Caki2 (cell line): ENCODE data around the gene DOCK11. TPM values are rescaled to one million over a fixed set of nuclear protein-coding genes. Genes with fewer than 3 reads are reported as not detected.
"Not testable (repeated sequence)": the region's sequence is repeated elsewhere in the genome, so short reads cannot be mapped to it uniquely, and the experiment has no call there.

Experiments used
- DNase-seq: peaks from one replicate; pipeline ENCODE4 v3.0.0-alpha.2; 2015; ENCODE audit warnings: low read depth
- in situ Hi-C: cut with HindIII; loops from 2 replicates; pipeline ENCODE4 v1.10.0; 2016; ENCODE audit warnings: low sequenced_read_pairs, low pct_unique_long_range_greater_than_20kb, mixed read lengths
- total RNA-seq: library from RNA; depleted of rRNA; stranded (reverse); fragments of >200 nt; shearing (Covaris generic); gene quantifications from 2 replicates; pipeline ENCODE4 v1.2.3, GENCODE V29; 2014; ENCODE audit warnings: low replicate concordance

The DOCK11 gene
- total RNA-seq, 1 experiment from 2014 or later = 5.5 TPM

DNA sequence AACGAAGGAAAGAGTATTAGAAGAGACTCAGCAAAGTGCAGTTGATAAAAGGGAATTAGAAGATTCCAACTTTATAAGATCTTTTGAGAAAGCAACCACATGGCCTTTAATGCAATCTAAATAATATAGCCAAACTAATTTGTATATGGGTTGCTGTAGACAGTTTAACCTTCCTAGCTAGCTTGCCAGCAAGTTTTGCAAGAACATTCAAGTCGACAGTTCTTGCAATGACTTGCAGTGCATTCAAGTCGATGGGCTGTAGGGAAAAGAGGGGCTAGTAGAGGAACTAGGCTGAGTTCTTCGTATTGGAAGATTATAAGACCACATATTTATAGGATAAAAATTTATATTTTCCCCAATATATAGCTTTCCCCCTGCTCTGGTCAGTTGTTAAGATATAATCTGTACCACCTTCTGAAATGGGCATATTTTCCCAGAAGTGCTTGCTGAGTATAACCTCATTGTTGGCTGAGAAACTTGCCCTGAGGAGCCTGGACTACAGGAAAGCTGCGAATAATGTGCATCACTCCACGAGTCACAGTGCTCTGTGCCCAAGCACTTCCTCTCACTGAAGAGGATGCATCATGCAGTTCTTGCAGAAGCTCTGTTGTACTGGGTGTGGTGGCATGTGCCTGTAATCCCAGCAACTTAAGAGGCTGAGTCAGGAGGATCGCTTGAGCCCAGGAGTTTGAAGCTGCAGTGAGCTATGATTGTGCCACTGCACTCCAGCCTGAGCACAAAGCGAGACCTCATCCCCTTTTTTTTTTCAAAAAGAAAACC lies 56.7 kb downstream of the DOCK11 start:
- in situ Hi-C loops = no loop called here
- peak; percentile 5 for DNase-seq

DNA sequence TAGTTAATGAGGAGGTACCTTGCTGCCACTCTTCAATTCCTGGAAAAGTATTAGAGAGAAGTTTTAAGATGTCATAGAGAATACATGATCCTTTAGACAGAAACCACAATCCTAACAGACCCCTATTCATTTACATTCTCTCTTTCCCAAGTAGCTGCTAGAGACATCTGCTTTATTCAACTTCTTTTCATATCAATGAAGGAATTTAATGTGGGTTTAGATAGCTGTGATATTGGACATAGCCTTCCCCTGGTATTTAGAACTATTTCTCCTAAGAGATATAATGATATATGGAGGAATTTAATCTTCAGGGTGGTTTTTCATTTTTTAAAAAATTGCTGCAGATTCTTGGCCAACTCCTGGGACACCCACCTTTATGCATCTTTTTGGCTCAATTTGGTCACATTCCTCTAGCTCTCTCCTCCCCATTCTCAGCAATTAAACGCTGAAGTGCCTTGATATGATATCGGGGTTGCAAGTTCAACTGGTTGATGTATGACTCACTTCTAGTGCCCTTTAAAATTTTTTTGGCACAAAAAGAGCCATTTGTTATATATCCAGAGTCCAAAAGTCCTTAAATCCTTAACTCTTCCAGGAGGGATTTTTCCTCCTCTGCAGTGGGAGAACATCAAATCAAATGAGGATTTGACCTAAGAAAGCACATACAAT lies 57.6 kb downstream of the DOCK11 start:
- no peak for DNase-seq
- in situ Hi-C loops = no loop called here

DNA sequence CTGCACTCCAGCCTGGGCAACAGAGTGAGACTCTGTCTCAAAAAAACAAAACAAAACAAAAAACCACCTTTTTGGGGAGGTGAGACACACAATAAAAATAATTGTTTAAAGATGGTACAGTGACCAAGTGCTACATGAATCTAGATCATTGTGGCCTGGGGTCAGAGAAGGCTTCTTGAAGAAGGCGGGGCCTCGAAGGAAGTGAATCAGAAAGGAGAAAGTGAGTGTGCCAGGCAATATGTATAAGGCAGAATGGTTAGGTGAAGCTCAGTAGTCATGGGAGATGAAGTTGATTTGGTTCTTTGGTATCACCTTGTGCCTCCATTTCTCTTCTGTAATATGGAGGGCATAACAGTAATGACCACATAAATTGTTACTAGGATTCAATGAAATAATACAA lies 58.9 kb downstream of the DOCK11 start:
- in situ Hi-C loops = no loop called here
- DNase-seq = no peak

DNA sequence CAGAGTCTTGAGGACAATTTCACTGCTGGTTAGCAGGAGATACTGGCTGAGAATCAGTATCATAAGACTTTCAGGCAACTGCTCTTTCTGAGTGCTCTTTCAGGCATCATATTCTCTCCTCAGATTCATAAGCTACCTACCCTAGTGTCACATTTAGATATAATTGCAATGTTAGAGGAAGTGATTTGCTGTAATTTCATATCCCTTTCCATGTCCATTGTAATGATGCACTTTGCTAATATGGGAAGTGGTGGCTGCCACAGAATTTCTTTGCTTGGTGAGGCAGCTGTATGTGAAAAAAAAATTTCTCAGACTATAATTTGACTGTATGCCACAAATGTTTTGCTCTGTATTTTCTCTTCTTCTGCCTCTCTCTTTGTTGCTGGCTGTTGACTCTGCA lies 63.3 kb downstream of the DOCK11 start:
- no peak for DNase-seq
- in situ Hi-C loops = no loop called here

DNA sequence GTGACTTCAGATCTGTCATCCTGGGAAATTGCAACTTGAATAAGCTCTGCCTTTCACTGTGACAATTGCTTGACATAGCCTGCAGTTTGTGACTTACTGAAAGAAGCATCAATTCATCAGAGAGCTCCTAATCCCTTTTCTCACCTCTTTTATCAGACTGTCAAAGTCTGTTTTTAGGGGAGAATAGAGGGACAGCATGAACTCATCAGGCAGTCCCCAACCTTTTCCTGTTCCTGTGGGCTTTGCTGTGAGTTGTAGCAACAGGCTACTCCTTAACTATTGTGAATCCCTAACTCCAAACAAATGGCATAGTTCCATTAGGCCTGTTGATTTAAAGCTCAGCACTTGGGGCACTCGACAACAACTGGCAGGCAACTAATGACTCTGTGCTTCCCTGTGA lies 64.9 kb downstream of the DOCK11 start:
- DNase-seq = no peak
- in situ Hi-C loops = no loop called here

DNA sequence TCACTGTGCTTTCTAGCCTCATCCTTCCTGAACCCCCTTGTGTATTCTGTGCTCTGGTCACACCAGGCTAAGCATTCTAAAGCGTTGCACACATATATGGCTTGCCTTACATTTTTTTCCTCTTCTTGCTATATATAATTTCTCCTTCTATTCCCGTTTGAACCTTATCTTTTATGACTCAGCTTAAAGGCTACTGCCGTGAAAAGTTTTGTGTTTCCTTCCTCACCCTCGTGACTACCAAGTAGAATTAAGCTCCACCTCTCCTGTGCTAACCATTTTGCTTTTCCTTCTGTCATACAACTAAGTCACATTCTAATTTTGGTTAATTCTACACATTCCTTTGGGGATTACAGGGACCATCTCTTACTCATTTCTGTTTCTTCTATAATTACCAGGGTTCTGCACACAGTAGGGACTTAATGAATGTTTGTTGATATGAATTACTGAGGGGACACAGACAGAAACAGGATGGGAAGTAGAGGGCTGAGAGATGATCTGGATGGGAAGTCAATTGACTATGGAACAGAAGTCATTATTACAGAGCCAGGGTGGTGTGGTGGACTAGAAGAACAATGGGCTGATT lies 67.1 kb downstream of the DOCK11 start:
- no peak for DNase-seq
- in situ Hi-C loops = no loop called here

DNA sequence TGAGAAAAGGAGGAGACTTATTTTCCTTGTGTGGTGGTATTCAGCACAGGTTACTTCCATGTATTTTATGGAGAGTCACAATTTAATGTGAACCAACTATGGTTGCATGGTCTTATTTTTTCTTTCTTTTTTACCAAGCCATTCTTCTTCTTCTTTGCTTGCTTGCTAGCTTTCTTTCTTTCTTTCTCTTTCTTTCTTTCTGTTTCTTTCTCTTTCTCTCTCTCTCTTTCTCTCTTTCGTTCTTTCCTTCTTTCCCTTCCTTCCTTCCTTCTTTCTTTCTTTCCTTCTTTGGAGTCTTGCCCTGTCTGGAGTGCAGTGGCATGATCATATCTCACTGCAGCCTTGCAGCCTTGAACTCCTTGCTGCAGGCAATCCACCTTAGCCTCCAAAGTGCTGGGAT lies 68.9 kb downstream of the DOCK11 start:
- in situ Hi-C loops = no loop called here
- no peak for DNase-seq

DNA sequence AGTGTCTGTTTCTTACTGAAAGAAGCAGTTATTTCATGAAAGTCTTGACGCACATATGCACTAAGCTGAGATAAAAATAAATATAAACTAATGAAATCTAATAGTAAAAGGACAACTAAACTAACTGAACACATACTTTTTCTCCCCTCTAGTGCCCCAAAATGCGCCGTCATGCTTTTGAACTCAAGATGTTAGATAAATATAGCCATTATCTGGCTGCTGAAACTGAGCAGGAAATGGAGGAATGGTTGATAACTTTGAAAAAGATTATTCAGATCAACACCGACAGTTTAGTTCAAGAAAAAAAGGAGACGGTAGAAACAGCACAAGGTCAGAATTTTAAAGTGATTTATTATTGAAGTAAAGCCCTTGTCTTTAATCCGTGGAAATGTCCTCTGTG lies 70.2 kb downstream of the DOCK11 start:
- no peak for DNase-seq
- in situ Hi-C loops = no loop called here

DNA sequence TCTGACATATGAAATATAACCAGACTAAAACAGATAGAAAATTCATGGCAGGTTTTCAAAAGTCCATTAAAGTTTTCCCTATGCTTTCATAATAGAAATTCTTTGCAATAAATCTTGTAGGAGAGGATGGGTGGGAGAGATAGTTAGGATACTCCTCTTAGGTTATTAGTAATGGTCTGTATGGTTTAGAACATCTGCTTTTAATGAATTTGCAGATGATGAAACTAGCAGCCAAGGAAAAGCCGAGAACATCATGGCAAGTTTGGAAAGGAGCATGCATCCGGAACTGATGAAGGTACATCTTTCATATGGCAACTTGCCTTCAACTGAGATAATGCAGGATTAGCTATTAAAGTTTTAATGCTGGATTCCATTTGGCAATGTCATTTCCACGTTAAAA lies 70.7 kb downstream of the DOCK11 start:
- in situ Hi-C loops = no loop called here
- peak; percentile 4 for DNase-seq

DNA sequence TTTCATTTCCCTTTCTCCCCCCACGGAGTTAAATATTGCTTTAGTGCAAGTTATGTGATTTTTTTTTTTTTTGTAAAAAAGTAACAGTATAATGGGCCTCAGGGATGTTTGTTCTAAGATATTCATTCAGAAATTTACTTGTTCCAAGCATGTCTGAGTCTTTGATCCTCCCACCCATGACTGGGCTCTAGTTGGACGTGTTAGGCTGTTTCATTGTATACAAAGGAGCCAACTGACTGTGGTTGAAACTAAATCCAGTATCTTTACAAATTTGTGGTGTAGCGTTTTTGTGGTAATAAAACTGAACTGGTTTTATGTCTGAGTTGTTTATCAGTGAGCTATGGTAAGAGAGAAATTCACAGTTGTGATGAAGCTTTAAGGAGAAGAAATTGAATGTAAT lies 74.1 kb downstream of the DOCK11 start:
- no peak for DNase-seq
- in situ Hi-C loops = no loop called here

DNA sequence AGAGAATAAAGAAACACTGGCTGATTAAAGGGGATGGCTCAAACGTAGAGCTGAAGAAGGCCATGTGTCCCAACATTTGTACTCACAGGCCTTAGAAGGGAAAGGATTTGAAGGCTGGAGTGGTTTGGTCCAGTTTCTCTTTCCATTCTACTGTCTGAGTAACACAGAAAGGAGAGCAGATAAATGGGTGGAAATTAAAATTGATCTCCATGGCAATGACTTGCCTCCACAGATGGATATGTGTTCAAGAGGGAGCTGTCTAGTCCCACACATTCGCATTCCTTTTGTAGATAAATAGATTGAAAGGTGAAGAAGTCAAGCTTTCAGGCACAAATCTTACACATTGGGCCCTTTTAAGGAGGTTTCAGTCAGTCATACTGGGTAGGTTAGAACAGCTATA lies 74.6 kb downstream of the DOCK11 start:
- no peak for DNase-seq

DNA sequence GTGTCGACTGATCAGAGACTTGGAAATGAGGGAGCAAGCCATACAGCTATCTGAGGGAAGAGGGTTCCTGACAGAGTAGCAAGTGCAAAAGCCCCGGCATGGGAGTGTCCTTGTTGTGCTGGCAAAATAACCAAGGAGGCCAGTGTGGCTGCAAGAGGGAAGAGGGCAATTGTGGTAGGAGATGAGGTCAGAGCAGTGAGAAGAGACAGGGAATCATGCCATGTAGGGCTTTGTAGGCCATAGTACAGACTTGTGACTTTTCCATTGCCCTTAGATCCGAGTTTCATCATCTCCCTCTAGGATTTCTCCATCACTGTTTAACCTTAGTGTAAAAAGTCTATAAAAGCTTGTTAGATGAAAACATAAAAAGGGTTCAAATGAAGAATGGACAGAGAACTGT lies 76.2 kb downstream of the DOCK11 start:
- in situ Hi-C loops = no loop called here
- DNase-seq = no peak

More for the DNA sequence above, 74.6 kb downstream of the DOCK11 start:
- in situ Hi-C loops = no loop called here

DNA sequence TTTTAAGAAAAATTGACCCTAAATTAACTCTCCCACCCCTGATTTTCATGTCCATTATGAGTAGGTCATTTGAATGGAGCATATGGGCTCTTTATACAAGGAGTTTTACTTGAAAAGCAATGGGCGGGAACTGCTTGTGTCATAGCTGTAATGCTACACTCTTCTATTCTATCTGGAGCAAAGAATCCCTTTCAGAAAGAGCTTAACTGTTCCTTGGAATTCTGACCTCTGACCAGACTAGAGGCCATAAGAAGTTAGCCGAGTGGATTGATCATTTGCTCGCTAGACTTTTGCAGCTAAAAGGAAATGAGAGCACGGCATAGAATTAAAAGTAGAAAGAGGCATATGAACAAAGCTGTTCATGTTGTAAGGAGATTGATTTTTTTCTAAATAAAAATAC lies 79.1 kb downstream of the DOCK11 start:
- no peak for DNase-seq
- in situ Hi-C loops = no loop called here

DNA sequence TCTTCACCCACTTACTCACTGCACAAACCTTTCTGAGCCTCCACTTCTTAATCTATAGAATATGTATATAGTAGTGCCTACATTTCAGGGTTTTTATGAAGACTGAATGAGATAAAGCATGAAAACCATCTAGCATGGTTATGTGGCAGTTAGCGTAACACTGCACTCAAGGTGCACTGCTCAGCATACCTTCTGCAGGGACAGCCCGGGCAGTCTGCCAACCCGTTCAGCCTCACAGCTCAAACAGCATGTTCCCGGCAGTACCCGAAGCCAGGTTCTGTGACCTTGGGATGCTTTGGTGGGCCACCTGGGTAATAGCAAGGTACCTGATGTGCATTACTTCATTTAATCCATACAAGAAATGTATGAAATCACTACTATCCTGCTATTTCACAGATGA lies 81.4 kb downstream of the DOCK11 start:
- DNase-seq = no peak

DNA sequence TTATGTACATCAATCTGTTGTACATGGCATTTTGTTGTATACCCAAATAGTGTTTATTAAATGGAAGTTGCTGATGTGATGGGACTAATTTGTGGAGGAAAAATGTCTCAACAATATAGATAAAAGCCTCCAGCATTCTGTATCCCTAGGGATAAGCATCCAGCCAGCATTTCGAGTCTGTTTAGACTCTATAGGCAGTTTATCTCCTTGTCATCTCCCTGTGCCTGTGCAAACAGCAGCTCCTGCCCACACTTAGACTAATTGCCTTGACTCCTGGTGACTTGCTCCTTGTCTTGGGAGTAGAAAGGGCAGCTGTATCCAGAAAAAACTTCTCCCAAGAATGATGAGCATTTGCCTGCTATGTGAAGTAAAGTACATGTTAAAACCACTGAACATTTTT lies 83.8 kb downstream of the DOCK11 start:
- in situ Hi-C loops = no loop called here
- no peak for DNase-seq

More for the DNA sequence above, 81.4 kb downstream of the DOCK11 start:
- in situ Hi-C loops = no loop called here

DNA sequence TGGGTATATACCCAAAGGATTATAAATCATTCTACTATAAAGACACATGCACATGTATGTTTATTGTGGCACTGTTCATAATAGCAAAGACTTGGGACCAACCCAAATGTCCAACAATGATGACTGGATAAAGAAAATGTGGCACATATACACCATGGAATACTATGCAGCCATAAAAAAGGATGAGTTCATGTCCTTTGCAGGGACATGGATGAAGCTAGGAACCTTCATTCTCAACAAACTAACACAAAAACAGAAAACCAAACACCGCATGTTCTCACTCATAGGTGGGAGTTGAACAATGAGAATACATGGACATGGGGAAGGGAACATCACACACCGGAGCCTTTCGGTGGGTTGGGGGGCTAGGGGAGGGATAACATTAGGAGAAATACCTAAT lies 87.3 kb downstream of the DOCK11 start:
- in situ Hi-C loops, DNase-seq: not testable (repeated sequence)

DNA sequence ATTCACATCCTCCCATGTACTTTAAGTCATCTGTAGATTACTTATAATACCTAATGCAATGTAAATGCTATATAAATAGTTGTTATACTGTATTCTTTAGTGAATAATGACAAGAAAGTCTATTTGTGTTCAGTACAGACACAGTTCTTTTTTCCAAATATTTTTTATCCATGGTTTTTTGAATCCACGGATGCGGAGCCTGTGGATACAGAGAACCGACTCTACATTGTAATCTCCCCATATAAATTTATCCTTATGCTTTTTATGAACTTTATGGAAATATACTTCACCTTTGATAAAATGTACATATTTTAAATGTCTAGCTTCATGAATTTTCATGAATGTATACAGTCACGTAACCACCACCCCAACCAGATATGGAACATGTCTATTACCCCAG lies 88.2 kb downstream of the DOCK11 start:
- in situ Hi-C loops = no loop called here

DNA sequence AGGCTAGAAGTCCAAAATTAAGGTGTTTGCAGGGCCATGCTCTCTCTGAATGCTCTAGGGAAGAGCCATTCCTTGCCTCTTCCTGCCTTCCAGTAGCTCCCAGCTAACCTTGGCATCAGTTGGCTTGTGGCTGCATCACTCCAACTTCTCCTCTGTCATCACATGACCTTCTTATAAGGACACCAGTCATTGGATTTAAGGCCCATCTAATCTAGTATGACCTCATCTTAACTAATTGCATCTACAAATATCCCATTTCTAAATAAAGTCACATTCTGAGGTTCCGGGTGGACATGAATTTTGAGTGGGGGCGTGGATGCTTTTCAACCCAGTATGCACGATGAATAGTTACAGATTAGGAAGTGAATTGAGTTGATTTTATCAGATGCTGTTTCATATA lies 89.7 kb downstream of the DOCK11 start:
- in situ Hi-C loops = no loop called here
- DNase-seq = no peak

More for the DNA sequence above, 88.2 kb downstream of the DOCK11 start:
- DNase-seq = no peak

DNA sequence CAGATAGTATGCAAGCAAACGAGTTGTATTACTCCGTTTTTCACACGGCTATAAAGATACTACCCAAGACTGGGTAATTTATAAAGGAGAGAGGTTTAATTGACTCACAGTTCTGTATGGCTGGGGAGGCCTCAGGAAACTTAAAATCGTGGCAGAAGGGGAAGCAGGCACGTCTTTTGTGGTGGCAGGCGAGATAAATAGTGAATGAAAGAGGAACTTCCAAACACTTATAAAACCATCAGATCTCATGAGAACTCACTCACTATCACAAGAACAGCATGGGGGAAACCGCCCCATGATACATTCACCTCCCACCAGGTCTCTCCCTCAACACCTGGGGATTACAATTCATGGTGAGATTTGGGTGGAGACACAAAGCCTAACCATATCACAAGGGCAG lies 90.6 kb downstream of the DOCK11 start:
- DNase-seq, in situ Hi-C loops: not testable (repeated sequence)

DNA sequence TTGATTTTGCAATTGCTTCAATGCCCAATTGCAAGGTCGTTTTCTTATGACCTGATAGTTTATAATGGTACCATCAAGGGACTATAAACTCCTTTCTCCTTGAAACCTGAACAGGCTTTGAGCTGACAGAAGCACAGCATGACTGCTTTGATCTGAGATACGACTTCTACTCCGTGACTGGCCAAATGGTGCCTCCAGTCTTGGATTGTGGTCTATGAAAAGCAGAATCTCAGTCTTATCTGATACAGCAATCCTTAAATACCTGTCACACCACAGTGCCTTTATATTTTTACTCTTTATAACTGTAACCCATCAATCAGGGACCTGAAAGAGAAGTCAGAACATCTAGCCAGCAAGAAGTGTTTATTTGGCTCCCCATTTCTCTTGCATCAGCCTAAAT lies 93.1 kb downstream of the DOCK11 start:
- in situ Hi-C loops = no loop called here
- DNase-seq = no peak
